Transverse colon (tissue), 4 donors: ENCODE data around the gene CDKN1B. TPM values are rescaled to one million over a fixed set of nuclear protein-coding genes. Genes with fewer than 3 reads are reported as not detected.
A peak's percentile ranks its signal among the peaks of the same experiment; 100 is the strongest.

Experiments
- DNase-seq: peaks from one replicate; pipeline ENCODE4 v3.0.0-alpha.2; 2019
- H3K27ac ChIP-seq, 4 donors: fragments of 200-600 bp; sonication (generic); 2 replicates each; pipeline ENCODE4 v1.5.1; 2016 to 2018; ENCODE audit warnings: inconsistent platforms in 4 of 4
- H3K27me3 ChIP-seq: fragments of 200-600 bp; sonication (generic); 2 replicates; pipeline ENCODE4 v1.5.1; 2017; ENCODE audit warnings: inconsistent platforms
- H3K36me3 ChIP-seq, 4 donors: fragments of 200-600 bp; sonication (generic); 2 replicates each; pipeline ENCODE4 v1.5.1; 2017 to 2019; ENCODE audit warnings: inconsistent platforms in 4 of 4
- H3K4me1 ChIP-seq, 4 donors: fragments of 200-600 bp; sonication (generic); 2 replicates each; pipeline ENCODE4 v1.5.1; 2017 to 2020; ENCODE audit warnings: inconsistent platforms in 4 of 4
- H3K4me3 ChIP-seq, 4 donors: fragments of 200-600 bp; sonication (generic); 1 replicate in 1 of 4; 2 replicates in 3 of 4; pipeline versions ENCODE4 v1.5.1 to v1.6.1; 2017 to 2019; ENCODE audit warnings: inconsistent platforms in 4 of 4
- H3K9me3 ChIP-seq, 2 donors: fragments of 200-600 bp; sonication (generic); 2 replicates each; pipeline ENCODE4 v1.5.1; 2017 to 2019; ENCODE audit warnings: inconsistent platforms in 2 of 2
- CTCF ChIP-seq, 5 experiments: fragments of 200-600 bp in 3 of 5; fragments of 450-650 bp in 2 of 5; sonication (generic) in 3 of 5; IDR thresholded peaks; 1 replicate in 2 of 5; 2 replicates in 3 of 5; pipeline ENCODE4 v1.5.1; 2016 to 2017; ENCODE audit warnings: antibody characterized with exemption in 5 of 5, inconsistent platforms in 3 of 5, mild to moderate bottlenecking in 2 of 5, moderate library complexity in 1 of 5
- EP300 ChIP-seq: sonication (generic); formaldehyde crosslinking; IDR thresholded peaks from one replicate; pipeline ENCODE4 v1.6.1; 2017; ENCODE audit warnings: antibody characterized with exemption, low read depth
- POLR2A ChIP-seq: fragments of 450-650 bp; IDR thresholded peaks from one replicate; pipeline ENCODE4 v1.6.1; 2016; ENCODE audit warnings: antibody characterized with exemption, mild to moderate bottlenecking, moderate library complexity
- POLR2AphosphoS5 ChIP-seq, 3 donors: sonication (generic); formaldehyde crosslinking; IDR thresholded peaks; one replicate each; pipeline ENCODE4 v1.6.1; 2016; ENCODE audit warnings: antibody characterized with exemption in 3 of 3
- WGBS, 2 donors: methylation state at CpG; one replicate each; pipeline ENCODE4 v1.1.5; 2018; ENCODE audit warnings: low coverage in 1 of 2; 5-methylcytosine and 5-hydroxymethylcytosine counted together
- in situ Hi-C, 4 donors: fragments of 200-750 bp; cut with MboI; loops; one replicate each; pipeline versions ENCODE4 v1.15.0 to v1.15.1; 2017; ENCODE audit warnings: low sequenced_read_pairs in 3 of 4, low pct_ligation_motif_present in 1 of 4, low pct_unique_long_range_greater_than_20kb in 1 of 4
- intact Hi-C: fragments of 100-400 bp; cut with DNase I; formaldehyde crosslinking; loops from one replicate; pipeline ENCODE4 v1.15.1; 2023; ENCODE audit warnings: low total_unique reads
- total RNA-seq, 4 donors: library from RNA; depleted of rRNA; stranded (reverse); fragments of >200 nt; gene quantifications; one replicate each; pipeline ENCODE4 v1.1.0, GENCODE V29; 2016

Gene CDKN1B
- total RNA-seq, 4 donors from 2014 or later: 14.1 to 58.3 (median 54.1) TPM

- H3K4me3 ChIP-seq: no peak overlapping the region
- TF ChIP-seq EP300: no peak
- peaks cover 6 to 27% (median 10%) of the 10 kb centered on the region in 4 donors for H3K4me1 ChIP-seq
- peak overlapping the region in 3 of 4 donors; percentile 66 to 70 (median 67) for H3K27ac ChIP-seq
- DNase-seq: no peak
- in situ Hi-C loops: no loop called here
- no peaks in the 10 kb centered on the region for H3K27me3 ChIP-seq
- 88 to 91% methylated on average over 5 to 7 of the region's 7 CpGs for WGBS, 2 donors
- intact Hi-C loops: no loop called here
- no peaks in the 10 kb centered on the region for H3K9me3 ChIP-seq
- H3K36me3 ChIP-seq: no peaks in the 10 kb centered on the region
Measured at GRCh38 chr12:12745576-12746211, 28.5 kb downstream of the CDKN1B start.

- intact Hi-C loops (no loop called here), in situ Hi-C loops (no loop called here)
- H3K9me3 ChIP-seq: no peaks in the 10 kb centered on the region
- no peaks in the 10 kb centered on the region for H3K27me3 ChIP-seq
- WGBS, 2 donors: 62 to 74% methylated on average over 3 of the region's 3 CpGs
- H3K36me3 ChIP-seq: no peaks in the 10 kb centered on the region
- TF ChIP-seq POLR2AphosphoS5 (IDR thresholded peaks at IDR 0.05) (no peak), EP300 (no peak), CTCF (IDR thresholded peaks at IDR 0.05) (no peak), POLR2A (no peak)
- H3K4me3 ChIP-seq: no peak overlapping the region
- H3K27ac ChIP-seq: no peak overlapping the region
- no peak for DNase-seq
- peaks cover 0 to 14% (median 10%) of the 10 kb centered on the region in 4 donors for H3K4me1 ChIP-seq
Measured at GRCh38 chr12:12747278-12747677, 30.1 kb downstream of the CDKN1B start.

GRCh38 chr12:12748044-12748443 is 30.9 kb downstream of the CDKN1B start:
- intact Hi-C loops (no loop called here), in situ Hi-C loops (no loop called here)
- WGBS, 2 donors: 44 to 55% methylated on average over 3 of the region's 3 CpGs
- no peak for TF ChIP-seq EP300
- no peaks in the 10 kb centered on the region for H3K27me3 ChIP-seq
- H3K4me1 ChIP-seq: peaks cover 0 to 14% (median 10%) of the 10 kb centered on the region in 4 donors
- no peaks in the 10 kb centered on the region for H3K9me3 ChIP-seq
- H3K4me3 ChIP-seq: no peak overlapping the region
- DNase-seq: no peak
- H3K36me3 ChIP-seq: no peaks in the 10 kb centered on the region
- no peak overlapping the region for H3K27ac ChIP-seq

- H3K4me1 ChIP-seq: peaks cover 0 to 12% (median 9%) of the 10 kb centered on the region in 4 donors
- TF ChIP-seq EP300 (no peak), CTCF (IDR thresholded peaks at IDR 0.05) (no peak), POLR2A (no peak), POLR2AphosphoS5 (IDR thresholded peaks at IDR 0.05) (no peak)
- no peaks in the 10 kb centered on the region for H3K36me3 ChIP-seq
- H3K4me3 ChIP-seq: peak overlapping the region; percentile 14 to 49 (median 37)
- H3K27me3 ChIP-seq: no peaks in the 10 kb centered on the region
- in situ Hi-C loops: no loop called here
- intact Hi-C loops: no loop called here
- peak overlapping the region; percentile 47 to 77 (median 71) for H3K27ac ChIP-seq
- DNase-seq: peak; percentile 24
- 65 to 82% methylated on average over 4 to 7 of the region's 7 CpGs for WGBS, 2 donors
- no peaks in the 10 kb centered on the region for H3K9me3 ChIP-seq
Measured at GRCh38 chr12:12749433-12749832, 32.3 kb downstream of the CDKN1B start.

GRCh38 chr12:12755923-12756322 is 38.8 kb downstream of the CDKN1B start:
- 81 to 84% methylated on average over 5 of the region's 5 CpGs for WGBS, 2 donors
- DNase-seq: no peak
- H3K4me3 ChIP-seq: no peak overlapping the region
- intact Hi-C loops (no loop called here), in situ Hi-C loops (no loop called here)
- TF ChIP-seq EP300 (no peak), CTCF (IDR thresholded peaks at IDR 0.05) (no peak), POLR2AphosphoS5 (IDR thresholded peaks at IDR 0.05) (no peak), POLR2A (no peak)
- H3K4me1 ChIP-seq: no peaks in the 10 kb centered on the region
- no peaks in the 10 kb centered on the region for H3K9me3 ChIP-seq
- H3K27me3 ChIP-seq: no peaks in the 10 kb centered on the region
- H3K27ac ChIP-seq: no peak overlapping the region
- H3K36me3 ChIP-seq: no peaks in the 10 kb centered on the region
